Spleen (tissue), 11 donors: ENCODE data around the gene IQGAP2. TPM values are rescaled to one million over a fixed set of nuclear protein-coding genes. Genes with fewer than 3 reads are reported as not detected.
A peak's percentile ranks its signal among the peaks of the same experiment; 100 is the strongest.

Source experiments
- DNase-seq: peaks from one replicate; pipeline ENCODE4 v3.0.0-alpha.2; 2020
- H3K27ac ChIP-seq, 8 donors: fragments of 200-600 bp; sonication (generic) in 7 of 8; 1 replicate in 4 of 8; 2 replicates in 4 of 8; pipeline versions ENCODE4 v1.5.0 to v1.8.0; 2016 to 2021; ENCODE audit warnings: inconsistent platforms in 4 of 8, mild to moderate bottlenecking in 4 of 8, moderate library complexity in 1 of 8
- H3K27me3 ChIP-seq, 7 donors: fragments of 200-600 bp; sonication (generic) in 6 of 7; replicated peaks in 1 of 7; 1 replicate in 4 of 7; 2 replicates in 3 of 7; pipeline versions ENCODE4 v1.5.0 to v1.8.0; 2016 to 2021; ENCODE audit warnings: inconsistent platforms in 3 of 7, mild to moderate bottlenecking in 1 of 7
- H3K36me3 ChIP-seq, 6 donors: fragments of 200-600 bp; sonication (generic) in 5 of 6; 1 replicate in 4 of 6; 2 replicates in 2 of 6; pipeline versions ENCODE4 v1.5.0 to v1.8.0; 2016 to 2021; ENCODE audit warnings: inconsistent platforms in 2 of 6
- H3K4me1 ChIP-seq, 6 donors: fragments of 200-600 bp; sonication (generic) in 5 of 6; 1 replicate in 3 of 6; 2 replicates in 3 of 6; pipeline versions ENCODE4 v1.5.0 to v1.8.0; 2016 to 2021; ENCODE audit warnings: inconsistent platforms in 3 of 6
- H3K4me3 ChIP-seq, 8 donors: fragments of 200-600 bp; sonication (generic) in 7 of 8; 1 replicate in 4 of 8; 2 replicates in 4 of 8; pipeline versions ENCODE4 v1.5.0 to v1.8.0; 2016 to 2021; ENCODE audit warnings: inconsistent platforms in 4 of 8, mild to moderate bottlenecking in 4 of 8, moderate library complexity in 2 of 8
- H3K9me3 ChIP-seq, 8 donors: fragments of 200-600 bp; sonication (generic) in 7 of 8; 1 replicate in 4 of 8; 2 replicates in 4 of 8; pipeline versions ENCODE4 v1.5.0 to v1.8.0; 2016 to 2021; ENCODE audit warnings: inconsistent platforms in 4 of 8
- POLR2A ChIP-seq, 3 donors: fragments of 450-650 bp; IDR thresholded peaks; one replicate each; pipeline ENCODE4 v1.5.1; 2017; ENCODE audit warnings: antibody characterized with exemption in 3 of 3, mild to moderate bottlenecking in 1 of 3
- POLR2AphosphoS5 ChIP-seq, 3 donors: sonication (generic); formaldehyde crosslinking; IDR thresholded peaks; one replicate each; pipeline ENCODE4 v1.5.1; 2017; ENCODE audit warnings: antibody characterized with exemption in 3 of 3
- WGBS, 5 donors: extraction: QIAGEN DNeasy Blood & Tissue Kit in 3 of 5; methylation state at CpG; one replicate each; pipeline versions ENCODE4 v1.1.5 to v1.1.7; 2013 to 2018; 5-methylcytosine and 5-hydroxymethylcytosine counted together
- intact Hi-C: fragments of 100-400 bp; cut with DNase I; formaldehyde crosslinking; loops from one replicate; pipeline ENCODE4 v1.15.0; 2023; ENCODE audit warnings: low total_unique reads
- polyA plus RNA-seq, 3 donors: library from polyadenylated mRNA; stranded (reverse); fragments of 200-250 nt; gene quantifications; one replicate each; pipeline ENCODE4 v1.2.1, GENCODE V29; 2013
- total RNA-seq, 7 donors: library from RNA; depleted of rRNA in 3 of 7; stranded (reverse); fragments of >200 nt in 3 of 7; fragmentation: NEBNext Ultra II Directional in 4 of 7; extraction: Animal tissue kit (Norgen Biotek cat#: 25700) in 4 of 7; gene quantifications; one replicate each; pipeline versions ENCODE4 v1.1.0 to v1.2.1, GENCODE V29; 2016 to 2021
- TF ChIP-seq, protein P1 (sequence below), 11 experiments: fragments of 200-600 bp in 7 of 11; fragments of 450-650 bp in 4 of 11; sonication (generic) in 4 of 11; IDR thresholded peaks in 8 of 11; conservative IDR thresholded peaks in 3 of 11; 1 replicate in 7 of 11; 2 replicates in 4 of 11; pipeline versions ENCODE4 v1.4.0 to v1.8.0; 2016 to 2021; ENCODE audit warnings: antibody characterized with exemption in 11 of 11, inconsistent platforms in 4 of 11, mild to moderate bottlenecking in 1 of 11
- donor health status: healthy with polysubstance abuse.
- donor health status: DM: no; HTN: no; CAD: no; lungs with moderate emphysema.
- donor health status: DM: no; HTN: no; CAD: no.
- donor health status: Bipolar disorder and iron deficiency.
- donor health status: healthy.
- donor health status: DM: no; HTN: no; CAD: no.
- donor health status: DM: yes; HTN: yes; CAD: no.

IQGAP2 gene
- total and polyA plus RNA-seq, 10 donors: 9.3 to 83.6 (median 52.8) TPM

DNA sequence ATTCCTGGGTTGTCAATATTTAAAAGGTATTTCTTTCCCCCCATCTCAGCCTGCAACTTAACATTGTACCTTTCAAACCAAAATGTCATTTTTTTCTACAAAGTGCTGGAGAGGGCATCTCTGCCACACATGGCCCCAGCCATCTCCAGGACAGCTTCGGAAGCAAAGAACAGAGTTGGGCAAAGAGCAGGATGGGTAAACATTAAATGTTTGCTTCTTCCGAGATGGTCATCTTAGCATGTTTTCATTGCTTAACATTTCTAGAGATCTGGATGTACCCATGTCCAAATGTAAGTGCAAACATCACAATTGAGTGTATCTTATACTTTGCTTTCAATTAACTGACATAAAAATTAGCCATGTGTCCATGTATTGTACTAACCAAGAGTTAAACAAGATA is 234.4 kb downstream of the IQGAP2 start:
- intact Hi-C loops: no loop called here
- Histone ChIP-seq H3K4me3 (no peak overlapping the region), H3K36me3 (peaks cover 0 to 58% (median 5%) of the 10 kb centered on the region in 6 donors), H3K4me1 (peaks cover 0 to 42% (median 13%) of the 10 kb centered on the region in 6 donors), H3K27me3 (no peaks in the 10 kb centered on the region), H3K9me3 (no peaks in the 10 kb centered on the region), H3K27ac (no peak overlapping the region)
- WGBS, 5 donors: 92 to 98% (median 96%) methylated on average over 2 of the region's 2 CpGs
- TF ChIP-seq POLR2A (IDR thresholded peaks at IDR 0.05) (no peak), POLR2AphosphoS5 (IDR thresholded peaks at IDR 0.05) (no peak)
- TF ChIP-seq, protein P1, sequence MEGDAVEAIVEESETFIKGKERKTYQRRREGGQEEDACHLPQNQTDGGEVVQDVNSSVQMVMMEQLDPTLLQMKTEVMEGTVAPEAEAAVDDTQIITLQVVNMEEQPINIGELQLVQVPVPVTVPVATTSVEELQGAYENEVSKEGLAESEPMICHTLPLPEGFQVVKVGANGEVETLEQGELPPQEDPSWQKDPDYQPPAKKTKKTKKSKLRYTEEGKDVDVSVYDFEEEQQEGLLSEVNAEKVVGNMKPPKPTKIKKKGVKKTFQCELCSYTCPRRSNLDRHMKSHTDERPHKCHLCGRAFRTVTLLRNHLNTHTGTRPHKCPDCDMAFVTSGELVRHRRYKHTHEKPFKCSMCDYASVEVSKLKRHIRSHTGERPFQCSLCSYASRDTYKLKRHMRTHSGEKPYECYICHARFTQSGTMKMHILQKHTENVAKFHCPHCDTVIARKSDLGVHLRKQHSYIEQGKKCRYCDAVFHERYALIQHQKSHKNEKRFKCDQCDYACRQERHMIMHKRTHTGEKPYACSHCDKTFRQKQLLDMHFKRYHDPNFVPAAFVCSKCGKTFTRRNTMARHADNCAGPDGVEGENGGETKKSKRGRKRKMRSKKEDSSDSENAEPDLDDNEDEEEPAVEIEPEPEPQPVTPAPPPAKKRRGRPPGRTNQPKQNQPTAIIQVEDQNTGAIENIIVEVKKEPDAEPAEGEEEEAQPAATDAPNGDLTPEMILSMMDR (IDR thresholded peaks at IDR 0.05 in 8 of 11, conservative IDR thresholded peaks at IDR 0.05 in 3 of 11): no peak
- DNase-seq: no peak

DNA sequence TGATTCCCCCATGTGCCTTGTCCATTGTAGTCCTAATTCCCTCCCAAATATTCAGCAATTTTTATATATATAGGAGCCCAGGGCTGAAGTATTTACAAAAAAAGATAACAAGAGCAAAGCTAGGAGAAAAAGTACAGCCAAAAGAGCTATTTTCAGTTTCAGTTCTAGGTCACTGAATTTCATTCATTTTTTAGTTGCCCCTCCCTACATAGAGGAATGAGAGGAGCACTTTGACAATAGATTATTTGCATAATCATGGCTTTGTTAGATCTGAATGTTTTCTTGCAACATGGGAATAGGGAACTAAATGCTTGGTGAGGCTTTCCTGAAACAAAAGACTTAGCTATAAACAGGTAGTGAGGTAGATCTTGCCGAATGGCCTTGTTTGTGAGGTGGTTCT is 235.4 kb downstream of the IQGAP2 start:
- Histone ChIP-seq H3K9me3 (no peaks in the 10 kb centered on the region), H3K27me3 (no peaks in the 10 kb centered on the region), H3K36me3 (peaks cover 0 to 61% (median 7%) of the 10 kb centered on the region in 6 donors), H3K27ac (peak overlapping the region in 7 of 8 donors; percentile 8 to 61 (median 52)), H3K4me1 (peaks cover 0 to 42% (median 13%) of the 10 kb centered on the region in 6 donors), H3K4me3 (no peak overlapping the region)
- TF ChIP-seq POLR2AphosphoS5 (IDR thresholded peaks at IDR 0.05): no peak
- TF ChIP-seq POLR2A (IDR thresholded peaks at IDR 0.05): no peak
- TF ChIP-seq, protein P1 (IDR thresholded peaks at IDR 0.05 in 8 of 11, conservative IDR thresholded peaks at IDR 0.05 in 3 of 11): no peak
- intact Hi-C loops: no loop called here
- 37 to 63% (median 57%) methylated on average over 1 of the region's 1 CpG for WGBS, 5 donors
- no peak for DNase-seq

DNA sequence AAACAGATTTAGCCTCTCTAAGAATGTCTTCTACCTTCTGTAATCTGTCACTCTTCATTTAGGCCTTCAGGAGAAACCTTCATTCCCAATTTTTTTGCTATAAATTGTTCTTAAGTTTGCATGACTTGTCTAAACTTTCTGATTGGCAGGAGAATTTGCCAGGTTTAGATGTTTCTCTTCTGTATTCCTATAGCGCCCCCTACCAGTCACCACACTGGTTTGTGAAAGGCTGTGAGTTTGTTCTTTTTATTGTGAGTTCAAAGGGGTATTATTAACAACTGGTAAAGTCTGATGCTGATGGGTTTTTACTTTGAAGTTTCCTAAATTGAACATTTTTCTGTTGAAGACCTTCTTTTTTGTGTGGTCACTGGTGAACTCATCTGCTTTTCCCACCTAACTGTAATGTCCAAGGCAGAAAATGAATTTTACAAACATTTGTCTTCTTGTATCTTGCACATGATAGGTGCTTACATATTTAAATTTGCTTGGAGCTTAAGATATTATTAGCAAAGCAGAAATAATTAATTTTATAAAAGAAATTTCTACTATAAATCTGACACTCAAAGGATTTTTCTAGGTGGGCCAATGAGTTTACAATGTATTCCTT is 238.5 kb downstream of the IQGAP2 start:
- intact Hi-C loops: no loop called here
- Histone ChIP-seq H3K27ac (no peak overlapping the region), H3K36me3 (peaks cover 0 to 69% (median 8%) of the 10 kb centered on the region in 6 donors), H3K9me3 (no peaks in the 10 kb centered on the region), H3K4me3 (no peak overlapping the region), H3K27me3 (no peaks in the 10 kb centered on the region), H3K4me1 (peaks cover 0 to 42% (median 13%) of the 10 kb centered on the region in 6 donors)
- no peak for DNase-seq
- TF ChIP-seq POLR2AphosphoS5 (IDR thresholded peaks at IDR 0.05): no peak
- no peak for TF ChIP-seq POLR2A (IDR thresholded peaks at IDR 0.05)
- TF ChIP-seq, protein P1 (IDR thresholded peaks at IDR 0.05 in 8 of 11, conservative IDR thresholded peaks at IDR 0.05 in 3 of 11): peak; percentile 29 to 78 (median 65)
- 3 to 18% (median 16%) methylated on average over 1 of the region's 1 CpG for WGBS, 5 donors

DNA sequence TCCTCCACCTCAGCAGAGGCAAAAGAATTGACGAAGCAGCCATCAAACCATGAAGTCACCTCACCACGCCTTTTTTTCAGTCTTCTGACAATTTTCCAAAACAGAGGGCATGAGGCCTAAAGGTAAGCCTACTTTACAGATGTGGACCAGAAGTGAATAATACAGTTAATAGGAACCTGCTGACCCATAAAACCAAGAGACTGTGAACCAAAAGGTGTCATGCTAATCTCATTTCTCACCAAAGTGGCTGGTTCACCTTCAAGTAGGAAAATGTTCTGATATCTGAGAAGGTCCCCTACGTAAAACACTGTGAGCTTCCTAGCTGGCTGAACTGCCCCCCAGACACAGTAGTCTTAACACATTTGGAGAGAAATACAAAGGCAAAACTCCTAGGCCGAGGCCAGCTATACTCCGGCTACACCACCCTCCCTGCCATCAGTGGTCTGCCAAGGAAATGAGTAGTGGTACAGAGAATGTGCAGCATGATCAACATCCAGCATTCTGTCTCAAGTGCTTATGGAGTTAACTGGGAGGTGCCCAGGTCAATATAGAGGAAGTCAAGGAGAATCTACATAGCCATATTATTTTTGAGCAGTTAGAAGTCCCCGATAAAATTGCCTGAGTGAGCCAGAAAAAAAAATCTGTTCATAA is 239.4 kb downstream of the IQGAP2 start:
- intact Hi-C loops: no loop called here
- WGBS, 5 donors: 82 to 92% (median 91%) methylated on average over 6 of the region's 6 CpGs
- no peak for DNase-seq

More for the DNA sequence above, 239.4 kb downstream of the IQGAP2 start:
- peaks cover 0 to 41% (median 13%) of the 10 kb centered on the region in 6 donors for H3K4me1 ChIP-seq
- no peaks in the 10 kb centered on the region for H3K9me3 ChIP-seq
- no peak overlapping the region for H3K27ac ChIP-seq
- peaks cover 0 to 66% (median 8%) of the 10 kb centered on the region in 6 donors for H3K36me3 ChIP-seq
- H3K4me3 ChIP-seq: no peak overlapping the region
- TF ChIP-seq POLR2AphosphoS5 (IDR thresholded peaks at IDR 0.05) (no peak), POLR2A (IDR thresholded peaks at IDR 0.05) (no peak)
- TF ChIP-seq, protein P1 (IDR thresholded peaks at IDR 0.05 in 8 of 11, conservative IDR thresholded peaks at IDR 0.05 in 3 of 11): no peak
- H3K27me3 ChIP-seq: no peaks in the 10 kb centered on the region
